ENCODE data around the gene EMC10.

DNA sequence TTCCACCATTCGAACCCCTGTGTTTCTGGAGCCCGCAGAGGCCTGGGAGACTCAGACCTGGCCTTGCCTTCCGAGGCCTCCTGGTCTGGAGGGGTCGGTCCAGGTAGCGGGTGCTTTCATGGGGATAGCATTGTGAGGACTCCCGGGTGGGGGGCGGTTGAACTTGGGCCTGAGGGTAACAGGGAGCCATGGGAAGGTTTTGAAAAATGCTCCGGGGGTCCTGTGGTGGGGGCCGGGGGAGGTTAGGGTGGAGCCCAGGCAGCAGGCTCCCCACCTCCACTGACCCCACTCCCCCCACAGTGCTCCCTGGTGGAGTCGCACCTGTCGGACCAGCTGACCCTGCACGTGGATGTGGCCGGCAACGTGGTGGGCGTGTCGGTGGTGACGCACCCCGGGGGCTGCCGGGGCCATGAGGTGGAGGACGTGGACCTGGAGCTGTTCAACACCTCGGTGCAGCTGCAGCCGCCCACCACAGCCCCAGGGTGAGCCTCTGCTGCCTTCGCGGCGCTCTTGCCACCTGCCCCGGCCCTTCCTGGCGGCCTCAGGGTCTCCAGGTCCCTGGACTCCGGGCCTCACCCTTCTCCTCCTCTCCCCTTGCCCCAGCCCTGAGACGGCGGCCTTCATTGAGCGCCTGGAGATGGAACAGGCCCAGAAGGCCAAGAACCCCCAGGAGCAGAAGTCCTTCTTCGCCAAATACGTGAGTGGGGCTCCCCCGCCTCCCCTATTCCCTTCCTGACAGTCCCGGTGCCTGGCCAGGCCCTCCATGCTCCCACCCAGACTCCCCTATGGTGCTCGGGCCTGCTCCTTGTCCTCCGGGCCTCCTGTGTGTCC is 4.2 kb downstream of the EMC10 start:
- no peak for TF ChIP-seq EZH2 (IDR thresholded peaks at IDR 0.05)
- TF ChIP-seq POLR2AphosphoS5 (IDR thresholded peaks at IDR 0.05; ENCODE audit: borderline replicate concordance, low read depth, low read length) = no peak
- no peak for TF ChIP-seq FOXP2 (optimal IDR thresholded peaks at IDR 0.05; ENCODE audit: control extremely low read depth, extremely low read length, insufficient read depth)
